H9 (cell line): Measurements from ENCODE around the gene PLSCR5. TPM values are rescaled to one million over a fixed set of nuclear protein-coding genes. Genes with fewer than 3 reads are reported as not detected.

ENCODE experiments used
- DNase-seq: peaks from one replicate; pipeline ENCODE4 v3.0.0-alpha.2; 2017
- H2AFZ ChIP-seq: one replicate; pipeline ENCODE4 v1.6.1; 2013; ENCODE audit warnings: mild to moderate bottlenecking, low read length, control low read depth, moderate library complexity
- H2AK5ac ChIP-seq: 2 replicates; pipeline ENCODE4 v1.6.1; 2013; ENCODE audit warnings: low read length, control low read depth, mixed read lengths; ENCODE audit not compliant: insufficient read length
- H2BK120ac ChIP-seq: one replicate; pipeline ENCODE4 v1.6.1; 2013; ENCODE audit warnings: low read depth, mild to moderate bottlenecking, low read length, control low read depth, inconsistent platforms; ENCODE audit not compliant: poor library complexity, severe bottlenecking
- H2BK12ac ChIP-seq: 2 replicates; pipeline ENCODE4 v1.6.1; 2013; ENCODE audit warnings: low read length, control low read depth, mixed read lengths, low read depth; ENCODE audit not compliant: insufficient read length
- H2BK15ac ChIP-seq: 2 replicates; pipeline ENCODE4 v1.6.1; 2013; ENCODE audit warnings: low read depth, low read length, control low read depth
- H2BK20ac ChIP-seq: one replicate; pipeline ENCODE4 v1.6.1; 2013; ENCODE audit warnings: low read depth, mild to moderate bottlenecking, low read length, control low read depth, inconsistent platforms; ENCODE audit not compliant: poor library complexity, severe bottlenecking
- H2BK5ac ChIP-seq: 2 replicates; pipeline ENCODE4 v1.6.1; 2013; ENCODE audit warnings: low read length, control low read depth, mixed read lengths; ENCODE audit not compliant: insufficient read length
- H3K14ac ChIP-seq: 2 replicates; pipeline ENCODE4 v1.6.1; 2013; ENCODE audit warnings: low read length, control low read depth; ENCODE audit not compliant: insufficient read depth
- H3K18ac ChIP-seq: 2 replicates; pipeline ENCODE4 v1.6.1; 2013; ENCODE audit warnings: low read depth, mild to moderate bottlenecking, mixed read lengths, low read length, control low read depth; ENCODE audit not compliant: insufficient read length
- H3K23ac ChIP-seq: 2 replicates; pipeline ENCODE4 v1.6.1; 2013; ENCODE audit warnings: low read length, control low read depth, mixed read lengths, low read depth; ENCODE audit not compliant: insufficient read length
- H3K23me2 ChIP-seq: 2 replicates; pipeline ENCODE4 v1.6.1; 2013; ENCODE audit warnings: low read depth, mild to moderate bottlenecking, mixed read lengths, low read length, control low read depth; ENCODE audit not compliant: insufficient read length, poor library complexity, severe bottlenecking
- H3K27ac ChIP-seq: 2 replicates; pipeline ENCODE4 v1.5.1; 2013; ENCODE audit warnings: low read length, control low read depth, mixed read lengths, low read depth; ENCODE audit not compliant: insufficient read length
- H3K27me3 ChIP-seq: 2 replicates; pipeline ENCODE4 v1.6.1; 2013; ENCODE audit warnings: low read length, control low read depth, inconsistent platforms; ENCODE audit not compliant: insufficient read depth
- H3K4ac ChIP-seq: 2 replicates; pipeline ENCODE4 v1.6.1; 2013; ENCODE audit warnings: low read depth, mild to moderate bottlenecking, control low read depth, inconsistent platforms, low read length, moderate library complexity
- H3K4me1 ChIP-seq: 2 replicates; pipeline ENCODE4 v1.6.1; 2013; ENCODE audit warnings: low read length, control low read depth, inconsistent platforms; ENCODE audit not compliant: insufficient read depth
- H3K4me2 ChIP-seq: 2 replicates; pipeline ENCODE4 v1.6.1; 2013; ENCODE audit warnings: low read length, control low read depth, mixed read lengths; ENCODE audit not compliant: insufficient read length, insufficient read depth
- H3K56ac ChIP-seq: 2 replicates; pipeline ENCODE4 v1.6.1; 2013; ENCODE audit warnings: low read depth, mild to moderate bottlenecking, mixed read lengths, low read length, control low read depth; ENCODE audit not compliant: insufficient read length
- H3K79me1 ChIP-seq: 2 replicates; pipeline ENCODE4 v1.6.1; 2013; ENCODE audit warnings: low read depth, mild to moderate bottlenecking, moderate library complexity, low read length, control low read depth, inconsistent platforms; ENCODE audit not compliant: insufficient read depth, poor library complexity, severe bottlenecking
- H3K79me2 ChIP-seq: 2 replicates; pipeline ENCODE4 v1.6.1; 2013; ENCODE audit warnings: low read length, control low read depth, inconsistent platforms; ENCODE audit not compliant: insufficient read depth
- H3K9ac ChIP-seq: 2 replicates; pipeline ENCODE4 v1.6.1; 2013; ENCODE audit warnings: low read length, control low read depth, mixed read lengths; ENCODE audit not compliant: insufficient read length; ENCODE audit errors: extremely low read depth
- H3K9me3 ChIP-seq: one replicate; pipeline ENCODE4 v1.6.1; 2013; ENCODE audit warnings: low read depth, low read length, inconsistent platforms; ENCODE audit not compliant: control insufficient read depth
- H3T11ph ChIP-seq: one replicate; pipeline ENCODE4 v1.6.1; 2013; ENCODE audit warnings: mild to moderate bottlenecking, low read length, control low read depth, inconsistent platforms
- H4K20me1 ChIP-seq: one replicate; pipeline ENCODE4 v1.6.1; 2013; ENCODE audit not compliant: control insufficient read depth, insufficient read length, insufficient read depth
- H4K5ac ChIP-seq: 2 replicates; pipeline ENCODE4 v1.6.1; 2013; ENCODE audit warnings: low read depth, mild to moderate bottlenecking, mixed read lengths, low read length, control low read depth; ENCODE audit not compliant: insufficient read length
- H4K8ac ChIP-seq: replicated peaks from 2 replicates; pipeline ENCODE4 v1.6.1; 2013; ENCODE audit warnings: low read length, control low read depth, mixed read lengths, low read depth; ENCODE audit not compliant: insufficient read length
- H4K91ac ChIP-seq: 2 replicates; pipeline ENCODE4 v1.6.1; 2013; ENCODE audit warnings: low read depth, mild to moderate bottlenecking, moderate library complexity, mixed read lengths, low read length, control low read depth; ENCODE audit not compliant: insufficient read length
- H3K27ac Mint-ChIP-seq, 3 experiments: 2 replicates in 2 of 3; 3 replicates in 1 of 3; pipeline ENCODE4 v1.8.0; 2020 to 2021; ENCODE audit warnings: mixed read lengths in 3 of 3, mild to moderate bottlenecking in 1 of 3, moderate library complexity in 1 of 3
- H3K27me3 Mint-ChIP-seq: 2 replicates; pipeline ENCODE4 v1.8.0; 2021; ENCODE audit warnings: low read depth, mild to moderate bottlenecking, moderate library complexity, mixed read lengths
- H3K36me3 Mint-ChIP-seq, 3 experiments: 2 replicates in 2 of 3; 3 replicates in 1 of 3; pipeline ENCODE4 v1.8.0; 2020 to 2021; ENCODE audit warnings: low read depth in 3 of 3, mixed read lengths in 3 of 3; ENCODE audit not compliant: insufficient read depth in 1 of 3
- H3K4me1 Mint-ChIP-seq, 2 experiments: 2 replicates each; pipeline ENCODE4 v1.8.0; 2020; ENCODE audit warnings: mixed read lengths in 2 of 2
- H3K4me3 Mint-ChIP-seq, 2 experiments: 2 replicates in 1 of 2; 3 replicates in 1 of 2; pipeline ENCODE4 v1.8.0; 2020 to 2021; ENCODE audit warnings: mild to moderate bottlenecking in 2 of 2, mixed read lengths in 2 of 2, moderate library complexity in 1 of 2
- H3K9me3 Mint-ChIP-seq, 2 experiments: 2 replicates in 1 of 2; 3 replicates in 1 of 2; pipeline ENCODE4 v1.8.0; 2020; ENCODE audit warnings: mild to moderate bottlenecking in 2 of 2, mixed read lengths in 2 of 2, moderate library complexity in 1 of 2
- WGBS: extraction: QIAGEN DNeasy Blood & Tissue Kit; methylation state at CpG from one replicate; pipeline ENCODE4 v1.1.7; 2013; ENCODE audit warnings: missing lambda C conversion rate, low lambda C conversion rate, mixed read lengths; ENCODE audit not compliant: insufficient read length; ENCODE audit errors: extremely low coverage; 5-methylcytosine and 5-hydroxymethylcytosine counted together
- total RNA-seq: library from RNA; stranded (reverse); gene quantifications from 2 replicates; pipeline ENCODE4 v1.2.1, GENCODE V29; 2021
- TF ChIP-seq, protein P1 (sequence below): fragments of 200-600 bp; sonication (generic); conservative IDR thresholded peaks from 3 replicates; pipeline ENCODE4 v1.8.0; 2021; ENCODE audit warnings: antibody characterized with exemption, mild to moderate bottlenecking

Gene PLSCR5
- total RNA-seq, 1 experiment from 2014 or later, result not detected

DNA sequence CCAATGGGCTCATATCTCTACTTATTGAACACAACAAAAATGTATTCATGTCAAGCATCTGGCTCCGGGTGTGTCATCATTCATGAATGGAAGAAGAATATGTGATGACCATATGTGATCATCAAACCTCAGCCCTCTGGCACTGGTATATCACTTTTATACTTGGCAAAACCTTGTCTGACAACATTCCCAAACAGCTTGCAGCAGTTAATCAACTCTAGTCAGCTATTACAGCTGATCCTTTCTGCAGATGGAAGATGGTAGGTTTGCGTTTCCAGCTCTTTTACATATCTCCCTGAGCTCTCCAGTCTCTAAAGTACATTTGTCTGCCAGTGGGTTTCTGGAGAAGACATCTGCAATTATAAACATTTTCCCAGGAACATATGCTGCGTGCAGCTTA is 6.6 kb downstream of the PLSCR5 start:
- Histone ChIP-seq H3K4me2 (no peak overlapping the region), H4K5ac (no peak overlapping the region), H2BK20ac (no peak overlapping the region), H4K91ac (no peak overlapping the region), H2BK15ac (no peak overlapping the region), H3T11ph (no peak overlapping the region), H3K9me3 (no peaks in the 10 kb centered on the region), H4K20me1 (no peaks in the 10 kb centered on the region), H3K79me2 (no peaks in the 10 kb centered on the region), H2AK5ac (no peak overlapping the region), H2BK5ac (no peak overlapping the region), H2BK120ac (no peak overlapping the region), H3K79me1 (no peaks in the 10 kb centered on the region), H2BK12ac (no peak overlapping the region), H3K23me2 (no peaks in the 10 kb centered on the region), H3K23ac (no peak overlapping the region), H3K27me3 (no peaks in the 10 kb centered on the region), H3K14ac (no peak overlapping the region), H3K4me1 (no peaks in the 10 kb centered on the region), H3K9ac (no peak overlapping the region), H3K56ac (no peak overlapping the region), H3K4ac (no peak overlapping the region), H4K8ac (no peak overlapping the region), H3K27ac (no peak overlapping the region), H3K18ac (no peak overlapping the region), H2AFZ (no peak overlapping the region)
- no peaks in the 10 kb centered on the region for H3K9me3 Mint-ChIP-seq
- no peak overlapping the region for H3K27ac Mint-ChIP-seq
- H3K36me3 Mint-ChIP-seq, result no peaks in the 10 kb centered on the region
- peaks cover 0 to 4% of the 10 kb centered on the region in 2 experiments; a peak in 2 of 4 replicates for H3K4me1 Mint-ChIP-seq
- H3K27me3 Mint-ChIP-seq, result no peaks in the 10 kb centered on the region
- H3K4me3 Mint-ChIP-seq, result no peak overlapping the region
- TF ChIP-seq, protein P1, sequence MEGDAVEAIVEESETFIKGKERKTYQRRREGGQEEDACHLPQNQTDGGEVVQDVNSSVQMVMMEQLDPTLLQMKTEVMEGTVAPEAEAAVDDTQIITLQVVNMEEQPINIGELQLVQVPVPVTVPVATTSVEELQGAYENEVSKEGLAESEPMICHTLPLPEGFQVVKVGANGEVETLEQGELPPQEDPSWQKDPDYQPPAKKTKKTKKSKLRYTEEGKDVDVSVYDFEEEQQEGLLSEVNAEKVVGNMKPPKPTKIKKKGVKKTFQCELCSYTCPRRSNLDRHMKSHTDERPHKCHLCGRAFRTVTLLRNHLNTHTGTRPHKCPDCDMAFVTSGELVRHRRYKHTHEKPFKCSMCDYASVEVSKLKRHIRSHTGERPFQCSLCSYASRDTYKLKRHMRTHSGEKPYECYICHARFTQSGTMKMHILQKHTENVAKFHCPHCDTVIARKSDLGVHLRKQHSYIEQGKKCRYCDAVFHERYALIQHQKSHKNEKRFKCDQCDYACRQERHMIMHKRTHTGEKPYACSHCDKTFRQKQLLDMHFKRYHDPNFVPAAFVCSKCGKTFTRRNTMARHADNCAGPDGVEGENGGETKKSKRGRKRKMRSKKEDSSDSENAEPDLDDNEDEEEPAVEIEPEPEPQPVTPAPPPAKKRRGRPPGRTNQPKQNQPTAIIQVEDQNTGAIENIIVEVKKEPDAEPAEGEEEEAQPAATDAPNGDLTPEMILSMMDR, result no peak
- DNase-seq, result no peak
- no CpG with 5 or more reads among the region's 3 CpGs for WGBS
